ENCODE measurements around the gene MAGI3.
"Not testable (repeated sequence)": the region's sequence is repeated elsewhere in the genome, so short reads cannot be mapped to it uniquely, and the experiment has no call there.

MAGI3 gene

GRCh38 chr1:113701429-113701828 is 311.1 kb downstream of the MAGI3 start:
- no peak overlapping the region for H3K4me3 ChIP-seq
- H3K4me2 ChIP-seq, result no peak overlapping the region
- peaks cover under 1 to 10% (median 4%) of the 10 kb centered on the region in 11 experiments; a peak in 19 of 22 replicates for H3K9me3 ChIP-seq (replicated peaks in 1 of 11)
- H3K4me1 ChIP-seq, result 0 out of 20 replicates have a peak, but pooled peaks cover 0 to 4% (median 0%) of the 10 kb centered on the region in 10 experiments
- no peak overlapping the region for H3K27ac ChIP-seq
- no peak overlapping the region for H3K9ac ChIP-seq
- TF ChIP-seq Cebpa-rat (IDR thresholded peaks at IDR 0.05), result no peak
- no peaks in the 10 kb centered on the region for H3K27me3 ChIP-seq
- H4K20me1 ChIP-seq, result no peaks in the 10 kb centered on the region
- H3K36me3 ChIP-seq, result peaks cover 31 to 69% (median 44%) of the 10 kb centered on the region in 11 experiments

GRCh38 chr1:113714606-113715269 is 324.4 kb downstream of the MAGI3 start:
- Histone ChIP-seq H3K9ac (no peak overlapping the region), H3K27ac (no peak overlapping the region), H3K4me1 (no peaks in the 10 kb centered on the region), H3K4me3 (no peak overlapping the region), H3K9me3 (replicated peaks in 1 of 11) (peaks cover 26 to 29% (median 27%) of the 10 kb centered on the region in 11 experiments), H3K4me2 (no peak overlapping the region), H3K36me3 (peaks cover 72 to 100% (median 91%) of the 10 kb centered on the region in 11 experiments), H4K20me1 (no peaks in the 10 kb centered on the region), H3K27me3 (no peaks in the 10 kb centered on the region)
- TF ChIP-seq Cebpa-rat (IDR thresholded peaks at IDR 0.05), result no peak

GRCh38 chr1:113717506-113717905 is 327.2 kb downstream of the MAGI3 start:
- not testable (repeated sequence) for H3K27ac ChIP-seq, H3K4me2 ChIP-seq, H4K20me1 ChIP-seq, H3K4me1 ChIP-seq, H3K4me3 ChIP-seq, H3K9ac ChIP-seq, H3K27me3 ChIP-seq
- Histone ChIP-seq H3K9me3 (replicated peaks in 1 of 11) (peaks cover 52 to 55% (median 53%) of the 10 kb centered on the region in 11 experiments), H3K36me3 (peaks cover 73 to 100% (median 92%) of the 10 kb centered on the region in 11 experiments)

GRCh38 chr1:113718621-113719020 is 328.3 kb downstream of the MAGI3 start:
- H3K4me1 ChIP-seq, H3K27ac ChIP-seq, H4K20me1 ChIP-seq, H3K27me3 ChIP-seq, H3K4me2 ChIP-seq, H3K9ac ChIP-seq: not testable (repeated sequence)
- Histone ChIP-seq H3K9me3 (replicated peaks in 1 of 11) (peaks cover 52 to 58% (median 55%) of the 10 kb centered on the region in 11 experiments), H3K4me3 (peak overlapping the region in 3 of 10 experiments; percentile 9 to 21 (median 14); a peak in 1 of 20 replicates), H3K36me3 (peaks cover 74 to 100% (median 90%) of the 10 kb centered on the region in 11 experiments)

GRCh38 chr1:113721010-113721409 is 330.7 kb downstream of the MAGI3 start:
- H3K36me3 ChIP-seq, result peaks cover 80 to 100% (median 93%) of the 10 kb centered on the region in 11 experiments

GRCh38 chr1:113732802-113733201 is 342.5 kb downstream of the MAGI3 start:
- H3K9me3 ChIP-seq (replicated peaks in 1 of 11), result peaks cover 0 to 5% (median 0%) of the 10 kb centered on the region in 11 experiments; a peak in 1 of 22 replicates
- peaks cover 52 to 100% (median 82%) of the 10 kb centered on the region in 11 experiments for H3K36me3 ChIP-seq
- no peak for TF ChIP-seq Cebpa-rat (IDR thresholded peaks at IDR 0.05)
- no peaks in the 10 kb centered on the region for H3K4me1 ChIP-seq
- H3K4me3 ChIP-seq, result no peak overlapping the region
- no peak overlapping the region for H3K9ac ChIP-seq
- no peak overlapping the region for H3K4me2 ChIP-seq
- no peak overlapping the region for H3K27ac ChIP-seq
- H3K27me3 ChIP-seq, result no peaks in the 10 kb centered on the region
- no peaks in the 10 kb centered on the region for H4K20me1 ChIP-seq

More at GRCh38 chr1:113721010-113721409, 330.7 kb downstream of the MAGI3 start:
- Histone ChIP-seq H3K4me1 (no peaks in the 10 kb centered on the region), H3K27ac (no peak overlapping the region), H3K4me2 (no peak overlapping the region), H3K9ac (no peak overlapping the region), H3K27me3 (no peaks in the 10 kb centered on the region), H3K4me3 (0 out of 20 replicates have a peak overlapping the region, but pooled peaks of 1 of the 10 experiments have one; percentile 18), H3K9me3 (replicated peaks in 1 of 11) (peaks cover 52 to 61% (median 55%) of the 10 kb centered on the region in 11 experiments), H4K20me1 (no peaks in the 10 kb centered on the region)
- TF ChIP-seq Cebpa-rat (IDR thresholded peaks at IDR 0.05), result no peak

- no peak for TF ChIP-seq Cebpa-rat (IDR thresholded peaks at IDR 0.05)
- Histone ChIP-seq H3K4me1 (no peaks in the 10 kb centered on the region), H4K20me1 (no peaks in the 10 kb centered on the region), H3K27ac (no peak overlapping the region), H3K4me2 (no peak overlapping the region), H3K9me3 (replicated peaks in 1 of 11) (0 out of 22 replicates have a peak, but pooled peaks cover 0 to 5% (median 0%) of the 10 kb centered on the region in 11 experiments), H3K36me3 (peaks cover 57 to 97% (median 74%) of the 10 kb centered on the region in 11 experiments), H3K4me3 (no peak overlapping the region), H3K9ac (no peak overlapping the region), H3K27me3 (no peaks in the 10 kb centered on the region)
These were observed 344.2 kb downstream of the MAGI3 start for GRCh38 chr1:113734357-113735055.

Measured in BLaER1 treated with 17β-estradiol and CSF1 and Interleukin-3, amounts not matched to agents 10 nM and 100 nM (cell line).